WTC11 (cell line): ENCODE measurements around the gene PLAA.

Experiments
- ESRRA ChIP-seq: sonication (generic); formaldehyde crosslinking; IDR thresholded peaks from 2 replicates; pipeline ENCODE4 v1.8.1; 2022; ENCODE audit warnings: mild to moderate bottlenecking, missing genetic modification reagents, borderline replicate concordance
- NR2C2 ChIP-seq: sonication (generic); formaldehyde crosslinking; IDR thresholded peaks from 2 replicates; pipeline ENCODE4 v1.8.0; 2022; ENCODE audit warnings: mild to moderate bottlenecking, missing genetic modification reagents
- SOX15 ChIP-seq: fragments of 250-450 bp; sonication (Bioruptor Pico); IDR thresholded peaks from 2 replicates; pipeline ENCODE4 v1.9.0; 2021; ENCODE audit warnings: mild to moderate bottlenecking
- TEAD4 ChIP-seq: sonication (generic); formaldehyde crosslinking; IDR thresholded peaks from 2 replicates; pipeline ENCODE4 v1.8.0; 2022; ENCODE audit warnings: mild to moderate bottlenecking, missing genetic modification reagents
- ZNF232 ChIP-seq: sonication (generic); formaldehyde crosslinking; IDR thresholded peaks from 2 replicates; pipeline ENCODE4 v1.8.0; 2022; ENCODE audit warnings: mild to moderate bottlenecking, missing genetic modification reagents
- ZNF263 ChIP-seq: sonication (generic); formaldehyde crosslinking; IDR thresholded peaks from 2 replicates; pipeline ENCODE4 v1.8.1; 2022; ENCODE audit warnings: low read depth, mild to moderate bottlenecking, moderate library complexity, missing genetic modification reagents
- TF ChIP-seq, protein P1 (sequence below): fragments of 200-600 bp; IDR thresholded peaks from 2 replicates; pipeline ENCODE4 v1.8.0; 2022; ENCODE audit warnings: antibody characterized with exemption
- TF ChIP-seq, protein P2 (sequence below): sonication (generic); formaldehyde crosslinking; IDR thresholded peaks from 2 replicates; pipeline ENCODE4 v1.8.1; 2023; ENCODE audit warnings: mild to moderate bottlenecking, moderate library complexity, missing genetic modification reagents
- TF ChIP-seq, protein P3 (sequence below): sonication (generic); formaldehyde crosslinking; IDR thresholded peaks from 2 replicates; pipeline ENCODE4 v1.8.0; 2023; ENCODE audit warnings: missing genetic modification reagents, mild to moderate bottlenecking, borderline replicate concordance
- TF ChIP-seq, protein P4 (sequence below): fragments of 250-450 bp; sonication (Bioruptor Pico); IDR thresholded peaks from 2 replicates; pipeline ENCODE4 v1.9.0; 2021; ENCODE audit warnings: moderate library complexity, mild to moderate bottlenecking, inconsistent platforms, borderline replicate concordance

DNA sequence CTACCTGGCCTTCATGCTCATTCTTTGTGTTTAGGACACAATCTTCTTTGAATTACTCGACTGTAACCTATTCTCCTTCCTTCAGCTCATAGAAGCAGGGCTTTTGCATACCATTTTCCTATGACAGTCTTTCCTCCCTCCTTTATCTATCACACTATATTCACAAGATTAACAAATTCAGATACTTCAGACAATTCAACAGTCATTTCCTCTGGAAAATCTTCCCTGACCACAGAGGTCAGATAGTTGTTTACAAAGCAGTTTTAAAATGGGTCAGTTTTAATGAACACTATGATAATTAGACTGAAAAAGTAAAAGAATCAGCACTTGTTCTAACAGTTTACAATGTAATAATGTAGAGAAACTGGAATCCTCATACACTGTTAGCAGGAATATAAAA lies 58.8 kb downstream of the PLAA start:
- TF ChIP-seq TEAD4 (CRISPR knock-in tag) (no peak), ZNF263 (no peak), NR2C2 (CRISPR knock-in tag) (no peak), ZNF232 (CRISPR knock-in tag) (no peak), SOX15 (no peak), ESRRA (CRISPR knock-in tag) (no peak)
- TF ChIP-seq, protein P1, sequence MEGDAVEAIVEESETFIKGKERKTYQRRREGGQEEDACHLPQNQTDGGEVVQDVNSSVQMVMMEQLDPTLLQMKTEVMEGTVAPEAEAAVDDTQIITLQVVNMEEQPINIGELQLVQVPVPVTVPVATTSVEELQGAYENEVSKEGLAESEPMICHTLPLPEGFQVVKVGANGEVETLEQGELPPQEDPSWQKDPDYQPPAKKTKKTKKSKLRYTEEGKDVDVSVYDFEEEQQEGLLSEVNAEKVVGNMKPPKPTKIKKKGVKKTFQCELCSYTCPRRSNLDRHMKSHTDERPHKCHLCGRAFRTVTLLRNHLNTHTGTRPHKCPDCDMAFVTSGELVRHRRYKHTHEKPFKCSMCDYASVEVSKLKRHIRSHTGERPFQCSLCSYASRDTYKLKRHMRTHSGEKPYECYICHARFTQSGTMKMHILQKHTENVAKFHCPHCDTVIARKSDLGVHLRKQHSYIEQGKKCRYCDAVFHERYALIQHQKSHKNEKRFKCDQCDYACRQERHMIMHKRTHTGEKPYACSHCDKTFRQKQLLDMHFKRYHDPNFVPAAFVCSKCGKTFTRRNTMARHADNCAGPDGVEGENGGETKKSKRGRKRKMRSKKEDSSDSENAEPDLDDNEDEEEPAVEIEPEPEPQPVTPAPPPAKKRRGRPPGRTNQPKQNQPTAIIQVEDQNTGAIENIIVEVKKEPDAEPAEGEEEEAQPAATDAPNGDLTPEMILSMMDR = no peak
- TF ChIP-seq, protein P2, sequence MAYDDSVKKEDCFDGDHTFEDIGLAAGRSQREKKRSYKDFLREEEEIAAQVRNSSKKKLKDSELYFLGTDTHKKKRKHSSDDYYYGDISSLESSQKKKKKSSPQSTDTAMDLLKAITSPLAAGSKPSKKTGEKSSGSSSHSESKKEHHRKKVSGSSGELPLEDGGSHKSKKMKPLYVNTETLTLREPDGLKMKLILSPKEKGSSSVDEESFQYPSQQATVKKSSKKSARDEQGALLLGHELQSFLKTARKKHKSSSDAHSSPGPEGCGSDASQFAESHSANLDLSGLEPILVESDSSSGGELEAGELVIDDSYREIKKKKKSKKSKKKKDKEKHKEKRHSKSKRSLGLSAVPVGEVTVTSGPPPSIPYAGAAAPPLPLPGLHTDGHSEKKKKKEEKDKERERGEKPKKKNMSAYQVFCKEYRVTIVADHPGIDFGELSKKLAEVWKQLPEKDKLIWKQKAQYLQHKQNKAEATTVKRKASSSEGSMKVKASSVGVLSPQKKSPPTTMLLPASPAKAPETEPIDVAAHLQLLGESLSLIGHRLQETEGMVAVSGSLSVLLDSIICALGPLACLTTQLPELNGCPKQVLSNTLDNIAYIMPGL (CRISPR knock-in tag) = no peak
- TF ChIP-seq, protein P3, sequence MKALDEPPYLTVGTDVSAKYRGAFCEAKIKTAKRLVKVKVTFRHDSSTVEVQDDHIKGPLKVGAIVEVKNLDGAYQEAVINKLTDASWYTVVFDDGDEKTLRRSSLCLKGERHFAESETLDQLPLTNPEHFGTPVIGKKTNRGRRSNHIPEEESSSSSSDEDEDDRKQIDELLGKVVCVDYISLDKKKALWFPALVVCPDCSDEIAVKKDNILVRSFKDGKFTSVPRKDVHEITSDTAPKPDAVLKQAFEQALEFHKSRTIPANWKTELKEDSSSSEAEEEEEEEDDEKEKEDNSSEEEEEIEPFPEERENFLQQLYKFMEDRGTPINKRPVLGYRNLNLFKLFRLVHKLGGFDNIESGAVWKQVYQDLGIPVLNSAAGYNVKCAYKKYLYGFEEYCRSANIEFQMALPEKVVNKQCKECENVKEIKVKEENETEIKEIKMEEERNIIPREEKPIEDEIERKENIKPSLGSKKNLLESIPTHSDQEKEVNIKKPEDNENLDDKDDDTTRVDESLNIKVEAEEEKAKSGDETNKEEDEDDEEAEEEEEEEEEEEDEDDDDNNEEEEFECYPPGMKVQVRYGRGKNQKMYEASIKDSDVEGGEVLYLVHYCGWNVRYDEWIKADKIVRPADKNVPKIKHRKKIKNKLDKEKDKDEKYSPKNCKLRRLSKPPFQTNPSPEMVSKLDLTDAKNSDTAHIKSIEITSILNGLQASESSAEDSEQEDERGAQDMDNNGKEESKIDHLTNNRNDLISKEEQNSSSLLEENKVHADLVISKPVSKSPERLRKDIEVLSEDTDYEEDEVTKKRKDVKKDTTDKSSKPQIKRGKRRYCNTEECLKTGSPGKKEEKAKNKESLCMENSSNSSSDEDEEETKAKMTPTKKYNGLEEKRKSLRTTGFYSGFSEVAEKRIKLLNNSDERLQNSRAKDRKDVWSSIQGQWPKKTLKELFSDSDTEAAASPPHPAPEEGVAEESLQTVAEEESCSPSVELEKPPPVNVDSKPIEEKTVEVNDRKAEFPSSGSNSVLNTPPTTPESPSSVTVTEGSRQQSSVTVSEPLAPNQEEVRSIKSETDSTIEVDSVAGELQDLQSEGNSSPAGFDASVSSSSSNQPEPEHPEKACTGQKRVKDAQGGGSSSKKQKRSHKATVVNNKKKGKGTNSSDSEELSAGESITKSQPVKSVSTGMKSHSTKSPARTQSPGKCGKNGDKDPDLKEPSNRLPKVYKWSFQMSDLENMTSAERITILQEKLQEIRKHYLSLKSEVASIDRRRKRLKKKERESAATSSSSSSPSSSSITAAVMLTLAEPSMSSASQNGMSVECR (CRISPR knock-in tag) = no peak
- TF ChIP-seq, protein P4, sequence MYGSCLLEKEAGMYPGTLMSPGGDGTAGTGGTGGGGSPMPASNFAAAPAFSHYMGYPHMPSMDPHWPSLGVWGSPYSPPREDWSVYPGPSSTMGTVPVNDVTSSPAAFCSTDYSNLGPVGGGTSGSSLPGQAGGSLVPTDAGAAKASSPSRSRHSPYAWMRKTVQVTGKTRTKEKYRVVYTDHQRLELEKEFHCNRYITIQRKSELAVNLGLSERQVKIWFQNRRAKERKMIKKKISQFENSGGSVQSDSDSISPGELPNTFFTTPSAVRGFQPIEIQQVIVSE = no peak
